UCSD-AML1 (cell line): ENCODE results near the gene FAM200B.

Source experiments
- DNase-seq: peaks from one replicate; lab custom pipeline; 2025; ENCODE audit not compliant: unreplicated experiment; lab: John Stamatoyannopoulos, UW

FAM200B gene

GRCh38 chr4:15735536-15735935 lies 53.9 kb downstream of the FAM200B start:
- DNase-seq: no peak

- no peak for DNase-seq
These were observed 55.0 kb downstream of the FAM200B start for GRCh38 chr4:15736514-15737050.

- no peak for DNase-seq
These were observed 55.6 kb downstream of the FAM200B start for GRCh38 chr4:15737255-15737654.

GRCh38 chr4:15738877-15739276 lies 57.2 kb downstream of the FAM200B start:
- no peak for DNase-seq
